Hepatocyte (in vitro differentiated cells): ENCODE data around the gene ZNF462. TPM values are rescaled to one million over a fixed set of nuclear protein-coding genes. Genes with fewer than 3 reads are reported as not detected.

Source experiments
- DNase-seq: peaks from one replicate; pipeline ENCODE4 v3.0.0-alpha.2; 2016; ENCODE audit warnings: low spot score
- H2AFZ ChIP-seq: fragments of 200-600 bp; sonication (generic); 2 replicates; pipeline ENCODE4 v1.6.0; 2016; ENCODE audit warnings: antibody characterized with exemption, mild to moderate bottlenecking
- H3K27ac ChIP-seq: fragments of 200-600 bp; sonication (generic); 2 replicates; pipeline ENCODE4 v1.5.1; 2016; ENCODE audit warnings: mild to moderate bottlenecking
- H3K27me3 ChIP-seq: fragments of 200-600 bp; sonication (generic); 2 replicates; pipeline ENCODE4 v1.6.1; 2016
- H3K36me3 ChIP-seq: fragments of 200-600 bp; sonication (generic); replicated peaks from 2 replicates; pipeline ENCODE4 v1.5.1; 2016; ENCODE audit warnings: low read depth; ENCODE audit not compliant: insufficient read depth
- H3K4me1 ChIP-seq: fragments of 200-600 bp; sonication (generic); 2 replicates; pipeline ENCODE4 v1.5.1; 2016; ENCODE audit warnings: mild to moderate bottlenecking, moderate library complexity; ENCODE audit not compliant: insufficient read depth
- H3K4me2 ChIP-seq: fragments of 200-600 bp; sonication (generic); 2 replicates; pipeline ENCODE4 v1.6.0; 2016
- H3K4me3 ChIP-seq: fragments of 200-600 bp; sonication (generic); 2 replicates; pipeline ENCODE4 v1.5.1; 2016; ENCODE audit warnings: mild to moderate bottlenecking
- H3K79me2 ChIP-seq: fragments of 200-600 bp; sonication (generic); 2 replicates; pipeline ENCODE4 v1.6.0; 2017; ENCODE audit warnings: mild to moderate bottlenecking
- H3K9me2 ChIP-seq: fragments of 200-600 bp; sonication (generic); replicated peaks from 2 replicates; pipeline ENCODE4 v1.6.0; 2017; ENCODE audit warnings: mild to moderate bottlenecking; ENCODE audit not compliant: insufficient read depth
- H3K9me3 ChIP-seq: fragments of 200-600 bp; sonication (generic); 2 replicates; pipeline ENCODE4 v1.5.1; 2016; ENCODE audit warnings: low read depth, mild to moderate bottlenecking
- H4K20me1 ChIP-seq: fragments of 200-600 bp; sonication (generic); 2 replicates; pipeline ENCODE4 v1.6.0; 2016; ENCODE audit warnings: mild to moderate bottlenecking; ENCODE audit not compliant: insufficient read depth, poor library complexity, severe bottlenecking
- CTCF ChIP-seq: fragments of 200-600 bp; sonication (generic); IDR thresholded peaks from 2 replicates; pipeline ENCODE4 v1.5.1; 2016; ENCODE audit warnings: antibody characterized with exemption, mild to moderate bottlenecking; ENCODE audit not compliant: poor library complexity
- EZH2 ChIP-seq: fragments of 200-600 bp; sonication (generic); IDR thresholded peaks from 2 replicates; pipeline ENCODE4 v1.6.1; 2016; ENCODE audit warnings: antibody characterized with exemption, mild to moderate bottlenecking, borderline replicate concordance
- EZH2phosphoT487 ChIP-seq: fragments of 200-600 bp; sonication (generic); IDR thresholded peaks from one replicate; pipeline ENCODE4 v1.6.1; 2018; ENCODE audit warnings: antibody characterized with exemption, mild to moderate bottlenecking, low read depth, moderate library complexity; ENCODE audit not compliant: unreplicated experiment, severe bottlenecking
- whole genome bisulfite sequencing: methylation state at CpG from one replicate; pipeline ENCODE4 v1.1.6; 2016; ENCODE audit warnings: low lambda C conversion rate; ENCODE audit errors: missing lambda C conversion rate; 5-methylcytosine and 5-hydroxymethylcytosine counted together
- polyA plus RNA-seq: library from polyadenylated mRNA; unstranded; fragments of >200 nt; fragmentation: Nextera tagmentation; extraction: Ambion mirVana; gene quantifications from 2 replicates; pipeline ENCODE4 v1.2.1, GENCODE V29; 2016
- total RNA-seq: library from RNA; depleted of rRNA; stranded (reverse); fragments of >200 nt; gene quantifications from 2 replicates; pipeline ENCODE4 v1.2.3, GENCODE V29; 2014

Gene ZNF462
- total and polyA plus RNA-seq, 2 experiments from 2014 or later, result 7.8 to 27.5 TPM

- TF ChIP-seq EZH2, result no peak
- no peak for TF ChIP-seq EZH2phosphoT487
- no peak for TF ChIP-seq CTCF
- WGBS, result 98% methylated on average over 2 of the region's 2 CpGs
- Histone ChIP-seq H3K9me2 (no peaks in the 10 kb centered on the region), H4K20me1 (no peaks in the 10 kb centered on the region), H3K4me3 (no peak overlapping the region), H3K9me3 (no peaks in the 10 kb centered on the region), H3K4me1 (no peaks in the 10 kb centered on the region), H3K27ac (no peak overlapping the region), H3K4me2 (no peak overlapping the region), H3K79me2 (no peaks in the 10 kb centered on the region), H2AFZ (no peak overlapping the region), H3K27me3 (no peaks in the 10 kb centered on the region), H3K36me3 (no peaks in the 10 kb centered on the region)
- no peak for DNase-seq
Measured at GRCh38 chr9:106974341-106974740, 111.4 kb downstream of the ZNF462 start.

GRCh38 chr9:106976772-106977171 lies 113.8 kb downstream of the ZNF462 start:
- Histone ChIP-seq H3K27me3 (no peaks in the 10 kb centered on the region), H3K4me1 (no peaks in the 10 kb centered on the region), H3K4me3 (no peak overlapping the region), H4K20me1 (no peaks in the 10 kb centered on the region), H3K79me2 (no peaks in the 10 kb centered on the region), H2AFZ (no peak overlapping the region), H3K9me2 (no peaks in the 10 kb centered on the region), H3K36me3 (no peaks in the 10 kb centered on the region), H3K4me2 (no peak overlapping the region), H3K9me3 (no peaks in the 10 kb centered on the region), H3K27ac (no peak overlapping the region)
- no peak for DNase-seq
- no peak for TF ChIP-seq EZH2phosphoT487
- no peak for TF ChIP-seq CTCF
- no peak for TF ChIP-seq EZH2
- WGBS, result 96% methylated on average over 5 of the region's 5 CpGs

- Histone ChIP-seq H2AFZ (no peak overlapping the region), H3K4me1 (no peaks in the 10 kb centered on the region), H3K27ac (no peak overlapping the region), H3K4me3 (no peak overlapping the region), H3K9me2 (no peaks in the 10 kb centered on the region), H3K79me2 (no peaks in the 10 kb centered on the region), H4K20me1 (no peaks in the 10 kb centered on the region), H3K36me3 (no peaks in the 10 kb centered on the region), H3K27me3 (no peaks in the 10 kb centered on the region), H3K9me3 (no peaks in the 10 kb centered on the region), H3K4me2 (no peak overlapping the region)
- no peak for TF ChIP-seq EZH2phosphoT487
- TF ChIP-seq CTCF, result no peak
- TF ChIP-seq EZH2, result no peak
- 84% methylated on average over 2 of the region's 2 CpGs for WGBS
- no peak for DNase-seq
Measured at GRCh38 chr9:106980551-106981101, 117.7 kb downstream of the ZNF462 start.
